HG03575 (cell line): ENCODE results near the gene HDAC4.

Source experiments
- ATAC-seq: cut with Tn5 transposase; IDR thresholded peaks from one replicate; pipeline ENCODE4 v1.9.1; 2021; ENCODE audit not compliant: unreplicated experiment, insufficient number of reproducible peaks, low FRiP score; ENCODE audit errors: extremely low read depth

Gene HDAC4

GRCh38 chr2:239122421-239123110 is 278.3 kb downstream of the HDAC4 start:
- ATAC-seq: no peak

GRCh38 chr2:239121600-239122012 is 279.2 kb downstream of the HDAC4 start:
- ATAC-seq: no peak

- no peak for ATAC-seq
Observed at GRCh38 chr2:239120664-239121063, 280.2 kb downstream of the HDAC4 start.

- ATAC-seq: no peak
Observed at GRCh38 chr2:239119346-239120126, 281.3 kb downstream of the HDAC4 start.

DNA sequence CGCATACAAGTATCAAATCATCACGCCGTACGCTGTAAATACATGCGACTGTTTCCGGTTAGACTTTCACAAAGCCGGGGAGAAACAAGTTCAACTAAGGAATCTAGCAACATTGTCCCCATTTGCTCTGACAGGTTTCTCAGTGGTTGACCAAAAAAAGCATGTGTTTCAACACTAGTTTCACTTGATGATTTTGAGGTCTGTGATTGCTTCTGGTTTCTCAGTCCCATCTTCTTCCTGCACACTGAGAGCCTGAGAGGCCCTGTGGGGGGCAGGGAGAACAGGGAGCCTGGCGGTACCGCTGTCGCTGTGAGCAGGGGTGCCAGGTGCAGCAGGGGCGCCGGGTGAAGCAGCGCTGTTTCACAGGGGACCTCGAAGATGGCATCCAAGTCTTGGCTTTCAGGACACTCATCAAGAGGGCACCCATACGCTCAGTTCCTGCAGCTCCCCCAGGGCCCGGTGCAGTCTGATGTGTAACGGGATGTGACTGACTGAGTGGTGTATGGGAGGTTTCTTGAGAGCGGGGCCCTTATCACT is 282.1 kb downstream of the HDAC4 start:
- ATAC-seq: no peak

DNA sequence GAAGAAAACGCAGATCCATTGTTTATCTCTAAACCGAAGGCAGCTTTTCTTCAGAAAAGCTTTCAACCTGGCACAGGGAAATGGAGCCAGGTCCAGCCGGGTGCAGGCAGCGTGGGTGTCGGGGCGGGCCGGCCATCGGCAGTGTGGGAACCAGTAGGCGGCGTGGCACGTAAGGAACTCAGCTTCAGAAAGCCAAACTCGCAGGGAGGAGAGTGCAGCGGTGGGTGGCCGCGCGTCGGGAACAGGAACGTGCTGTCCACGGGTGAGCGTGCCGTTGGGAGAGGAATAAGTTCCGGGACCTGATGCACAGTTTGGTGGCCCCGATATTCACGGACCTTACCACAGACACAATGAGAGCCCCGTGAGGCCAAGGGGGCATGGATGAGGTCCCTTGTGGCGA is 282.6 kb downstream of the HDAC4 start:
- no peak for ATAC-seq

- no peak for ATAC-seq
Observed at GRCh38 chr2:239117831-239118230, 283.0 kb downstream of the HDAC4 start.

DNA sequence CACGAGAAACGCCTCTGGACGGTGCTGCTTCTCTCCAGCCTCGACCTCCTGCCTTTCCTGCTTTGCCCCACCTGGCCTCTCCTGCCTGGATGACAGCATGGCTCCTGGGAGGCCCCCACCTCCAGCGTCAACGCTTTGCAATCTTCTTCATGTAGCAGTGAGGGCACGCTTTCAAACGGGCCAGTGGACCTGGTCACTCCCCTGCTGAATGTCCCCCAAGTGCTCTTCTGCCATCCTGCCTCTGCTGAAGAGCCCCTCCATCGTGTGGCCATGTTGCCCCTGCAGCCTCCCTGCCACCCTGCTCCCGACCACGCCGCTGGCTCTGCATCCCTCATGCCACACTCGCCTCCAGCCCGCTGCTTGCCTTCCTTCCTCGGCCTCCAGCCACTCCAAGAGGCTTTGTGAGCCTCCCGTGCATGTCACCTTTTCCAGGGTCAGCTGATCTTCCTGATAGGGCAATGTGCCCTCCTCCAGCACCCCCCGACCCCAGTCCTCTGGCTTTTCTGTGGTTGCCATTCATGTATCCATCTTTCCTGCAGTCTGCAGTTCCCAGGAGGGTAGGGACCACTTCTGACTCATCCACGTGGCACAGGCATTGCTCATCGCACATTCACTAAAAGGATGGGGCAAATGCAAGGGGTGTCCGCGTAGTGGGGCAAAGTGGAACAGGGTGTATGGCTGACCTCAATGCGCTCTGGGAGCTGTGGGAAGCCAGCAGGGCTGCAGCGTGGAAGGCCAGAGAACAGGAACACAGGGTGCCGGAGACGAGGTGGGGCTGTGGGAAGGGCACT is 284.2 kb downstream of the HDAC4 start:
- ATAC-seq: no peak

DNA sequence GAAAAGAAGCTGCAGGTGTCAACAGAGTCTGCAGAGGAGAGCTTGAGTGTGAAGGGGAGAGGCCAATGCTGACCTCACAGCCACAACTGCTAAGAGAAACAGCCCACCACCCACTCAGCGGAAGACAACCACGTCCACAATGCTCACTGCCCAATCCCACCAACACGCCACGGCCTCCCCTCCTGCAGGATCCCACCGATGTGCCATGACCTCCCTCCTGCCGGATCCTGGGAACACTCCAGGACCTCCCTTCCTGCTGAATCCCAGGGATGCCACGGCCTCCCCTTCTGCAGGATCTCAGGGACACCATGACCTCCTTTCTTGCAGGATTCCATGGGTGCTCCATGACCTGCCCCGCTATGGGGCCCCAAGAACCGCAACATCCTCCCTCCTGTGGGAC is 285.2 kb downstream of the HDAC4 start:
- no peak for ATAC-seq

DNA sequence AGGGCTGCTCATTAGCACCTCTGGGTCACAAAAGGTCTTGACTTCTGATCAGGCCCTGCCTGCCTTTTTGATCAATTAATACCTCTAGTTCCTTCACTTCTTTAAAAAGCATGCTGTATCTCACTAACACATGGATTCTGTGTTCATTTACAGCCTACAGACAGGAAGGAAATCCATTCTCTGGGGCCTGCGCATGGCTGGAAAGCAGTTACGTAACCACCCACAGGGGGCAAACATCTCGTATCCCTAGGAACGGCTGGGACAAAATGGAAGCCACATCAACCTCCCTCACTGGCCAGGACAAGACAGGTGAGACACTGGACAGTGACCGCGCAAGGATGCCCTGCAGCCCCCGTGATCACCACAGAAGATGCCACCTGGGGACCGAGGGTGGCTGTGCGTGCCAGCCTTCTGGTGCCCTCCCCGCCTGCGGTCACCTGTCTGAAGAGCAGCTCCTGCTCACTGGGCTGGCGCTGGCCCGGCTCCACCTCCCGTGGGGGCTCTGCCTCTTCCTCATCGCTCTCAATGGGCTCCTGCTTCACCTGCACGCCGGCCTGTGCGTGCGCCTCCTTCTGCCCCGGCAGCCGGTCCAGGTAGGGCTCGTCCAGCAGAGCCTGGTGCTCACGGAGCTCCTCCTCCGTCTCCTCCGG is 286.1 kb downstream of the HDAC4 start:
- no peak for ATAC-seq

GRCh38 chr2:239114119-239114581 is 286.7 kb downstream of the HDAC4 start:
- ATAC-seq: no peak

GRCh38 chr2:239113615-239114014 is 287.2 kb downstream of the HDAC4 start:
- ATAC-seq: no peak

DNA sequence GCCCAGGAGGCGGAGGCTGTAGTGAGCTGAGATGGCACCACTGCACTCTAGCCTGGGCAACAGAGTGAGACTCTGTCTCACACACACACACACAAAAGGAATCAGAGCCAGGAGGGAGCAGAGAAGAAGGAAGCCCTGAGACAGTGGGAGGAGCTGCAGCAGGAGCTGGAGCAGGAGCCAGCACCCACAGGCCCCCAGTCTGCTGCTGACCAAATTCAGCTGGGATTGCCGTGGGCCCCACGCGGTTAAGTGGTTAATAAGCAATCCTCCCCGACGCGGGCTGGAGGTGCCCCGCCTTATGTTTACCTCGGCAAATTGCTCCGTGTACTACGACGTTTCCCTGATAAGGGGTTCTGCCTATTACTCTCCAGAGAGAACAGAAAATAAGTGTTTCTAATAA is 287.6 kb downstream of the HDAC4 start:
- ATAC-seq: no peak

DNA sequence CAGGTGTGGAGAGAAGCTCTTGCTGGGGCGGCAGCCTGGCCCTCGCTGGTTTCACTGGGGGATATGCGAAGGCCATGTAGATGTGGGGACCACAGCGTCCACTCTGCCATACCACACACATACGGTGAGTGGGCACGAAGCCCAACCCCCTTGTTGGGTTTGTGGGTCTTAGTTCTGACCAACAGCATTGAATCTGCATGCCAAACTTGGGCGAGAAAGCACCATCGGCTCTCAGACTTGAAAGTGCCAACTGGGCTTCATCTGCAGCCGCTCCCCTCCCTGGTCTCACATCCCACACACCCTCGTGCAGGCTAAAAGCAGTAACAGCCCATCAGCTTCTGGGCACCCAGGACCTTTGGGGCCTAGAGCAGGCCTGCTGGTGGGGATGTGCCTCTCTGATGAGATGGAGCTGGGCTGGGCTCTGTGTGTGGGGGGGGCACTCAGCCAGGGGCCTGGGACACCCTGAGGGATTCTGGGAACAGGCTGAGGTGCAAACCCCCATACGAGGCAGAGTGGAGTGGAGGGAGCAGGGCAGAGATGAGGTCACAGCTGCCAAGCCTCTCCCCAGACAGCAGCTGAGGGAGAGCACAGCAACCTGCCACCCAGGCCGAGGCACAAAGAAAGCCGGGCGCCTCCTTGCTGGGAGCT is 288.6 kb downstream of the HDAC4 start:
- ATAC-seq: no peak

DNA sequence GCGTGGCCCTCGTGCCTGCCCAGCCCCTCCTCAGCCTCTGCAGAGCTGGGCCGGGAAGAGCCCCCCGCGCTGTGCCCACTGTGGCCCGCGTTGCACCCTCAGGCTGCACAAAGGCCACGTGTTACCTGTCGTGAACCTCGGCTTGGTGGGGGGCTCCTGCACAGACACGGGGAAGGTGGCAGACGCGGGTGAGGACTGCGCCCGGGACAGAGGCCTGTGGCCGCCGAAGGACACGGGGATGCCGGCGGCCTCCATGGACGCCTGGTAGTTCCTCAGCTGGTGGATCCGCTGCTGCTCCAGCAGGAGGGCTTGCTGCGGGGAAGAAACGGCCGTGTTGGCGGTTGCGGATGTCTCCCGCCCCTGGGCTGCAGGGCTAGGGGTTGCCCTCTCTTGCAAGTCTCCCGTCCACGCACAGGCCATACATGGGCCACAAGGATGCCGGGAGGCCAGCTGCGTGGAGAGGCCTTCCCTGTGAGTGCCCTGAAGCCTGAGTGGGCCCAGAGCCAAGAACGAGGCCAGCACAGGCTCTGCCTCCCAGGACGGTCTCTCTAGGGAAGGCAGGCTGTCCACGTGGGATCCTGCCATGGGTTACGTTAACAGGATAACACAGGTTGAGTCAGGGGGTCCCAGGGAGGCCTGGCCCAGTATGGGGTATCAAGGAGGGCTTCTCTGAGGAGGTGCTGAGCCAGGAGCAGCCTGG is 289.3 kb downstream of the HDAC4 start:
- ATAC-seq: no peak

- ATAC-seq: no peak
Observed at GRCh38 chr2:239110595-239111048, 290.2 kb downstream of the HDAC4 start.

DNA sequence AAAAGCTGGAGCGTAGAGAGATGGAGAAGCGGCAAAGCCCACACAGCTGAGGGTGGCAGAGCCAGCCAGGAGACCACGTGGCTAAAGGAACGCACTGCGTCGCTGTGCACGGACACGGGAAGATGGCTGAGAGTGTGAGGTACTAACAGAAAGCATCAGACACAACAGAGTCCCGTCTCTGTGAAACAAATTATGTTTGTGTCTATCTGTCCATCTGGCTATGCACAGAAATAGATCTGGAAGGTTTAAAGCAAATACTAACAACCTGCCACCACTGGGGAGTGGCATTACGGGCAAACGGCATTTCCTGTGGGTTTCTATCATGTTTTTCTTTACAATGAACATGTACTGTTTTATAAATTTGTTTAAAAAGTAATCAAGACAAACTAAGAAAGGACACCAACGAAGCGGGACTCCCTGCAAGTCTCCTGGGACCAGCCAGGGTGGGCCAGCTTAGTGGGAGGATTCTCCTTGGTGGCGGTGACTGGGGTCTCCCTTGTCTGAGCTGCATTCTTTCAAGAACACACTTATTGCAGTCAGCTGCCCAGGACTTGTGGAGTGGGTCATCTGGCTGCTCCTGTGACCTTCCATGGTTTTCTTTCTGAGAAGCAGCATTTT is 290.8 kb downstream of the HDAC4 start:
- ATAC-seq: no peak
